ENCODE measurements around the gene ZNF678.

GRCh38 chr1:227541129-227541528 lies 22.2 kb upstream of the ZNF678 start:
- TF ChIP-seq CTCF (IDR thresholded peaks at IDR 0.05) (no peak), POLR2AphosphoS5 (IDR thresholded peaks at IDR 0.05) (no peak), POLR2A (IDR thresholded peaks at IDR 0.05) (no peak)
